GM18499 (cell line): ENCODE data around the gene PTPRU.
"Not testable (repeated sequence)": the region's sequence is repeated elsewhere in the genome, so short reads cannot be mapped to it uniquely, and the experiment has no call there.

Source experiments
- ATAC-seq: cut with Tn5 transposase; IDR thresholded peaks from one replicate; pipeline ENCODE4 v1.9.1; 2021; ENCODE audit warnings: moderate number of reproducible peaks; ENCODE audit not compliant: insufficient read depth, unreplicated experiment

PTPRU gene

GRCh38 chr1:29284286-29284960, 48.1 kb downstream of the PTPRU start:
- ATAC-seq = no peak

GRCh38 chr1:29284961-29285560, 48.7 kb downstream of the PTPRU start:
- ATAC-seq = no peak

GRCh38 chr1:29285771-29286170, 49.4 kb downstream of the PTPRU start:
- no peak for ATAC-seq

GRCh38 chr1:29286194-29286767, 50.0 kb downstream of the PTPRU start:
- ATAC-seq = no peak

GRCh38 chr1:29289493-29289892, 53.2 kb downstream of the PTPRU start:
- ATAC-seq = no peak

GRCh38 chr1:29290414-29290985, 54.2 kb downstream of the PTPRU start:
- no peak for ATAC-seq

- ATAC-seq = no peak
Observed at GRCh38 chr1:29291756-29292155, 55.4 kb downstream of the PTPRU start.

- no peak for ATAC-seq
Observed at GRCh38 chr1:29292344-29292743, 56.0 kb downstream of the PTPRU start.

GRCh38 chr1:29297450-29297849, 61.1 kb downstream of the PTPRU start:
- no peak for ATAC-seq

- no peak for ATAC-seq
Observed at GRCh38 chr1:29298246-29298645, 61.9 kb downstream of the PTPRU start.

- no peak for ATAC-seq
Observed at GRCh38 chr1:29299446-29299845, 63.1 kb downstream of the PTPRU start.

GRCh38 chr1:29301732-29302131, 65.4 kb downstream of the PTPRU start:
- not testable (repeated sequence) for ATAC-seq

- no peak for ATAC-seq
Observed at GRCh38 chr1:29303201-29304024, 67.1 kb downstream of the PTPRU start.

GRCh38 chr1:29304025-29304684, 67.8 kb downstream of the PTPRU start:
- no peak for ATAC-seq

GRCh38 chr1:29305943-29306342, 69.6 kb downstream of the PTPRU start:
- ATAC-seq = no peak

GRCh38 chr1:29306471-29307140, 70.3 kb downstream of the PTPRU start:
- no peak for ATAC-seq

- no peak for ATAC-seq
Observed at GRCh38 chr1:29309075-29309474, 72.8 kb downstream of the PTPRU start.

- ATAC-seq = no peak
Observed at GRCh38 chr1:29309621-29310020, 73.3 kb downstream of the PTPRU start.

- no peak for ATAC-seq
Observed at GRCh38 chr1:29310616-29311180, 74.4 kb downstream of the PTPRU start.
